AG04450 (cell line): ENCODE data around the gene CCDC91. TPM values are rescaled to one million over a fixed set of nuclear protein-coding genes. Genes with fewer than 3 reads are reported as not detected.

Experiments used
- CTCF ChIA-PET: fragments of 300-600, 350-600 bp; formaldehyde crosslinking; extraction: SDS; loops from one replicate; lab custom pipeline; 2022; ENCODE audit warnings: antibody characterized with exemption, inconsistent platforms; lab: Charles Lee
- POLR2A ChIA-PET: fragments of 350-600 bp; formaldehyde crosslinking; extraction: SDS; loops from one replicate; lab custom pipeline; 2021; ENCODE audit warnings: antibody characterized with exemption, inconsistent platforms; lab: Yijun Ruan, JAX
- DNase-seq: peaks from one replicate; pipeline ENCODE4 v3.0.0-alpha.2; 2011; ENCODE audit warnings: low read depth, low spot score
- H3K27ac ChIP-seq: one replicate; pipeline ENCODE4 v1.5.1; 2012; ENCODE audit warnings: low read depth, low read length, control low read depth
- H3K27me3 ChIP-seq: one replicate; pipeline ENCODE4 v1.6.0; 2012; ENCODE audit warnings: low read length; ENCODE audit not compliant: control insufficient read depth, insufficient read depth
- H3K4me3 ChIP-seq: 2 replicates; pipeline ENCODE4 v1.5.1; 2011; ENCODE audit warnings: mild to moderate bottlenecking, low read depth, low read length, control low read depth
- H3K9me3 ChIP-seq: 2 replicates; pipeline ENCODE4 v1.5.1; 2012; ENCODE audit warnings: low read length; ENCODE audit not compliant: control insufficient read depth, insufficient read depth
- CTCF ChIP-seq: IDR thresholded peaks from 2 replicates; pipeline ENCODE4 v1.5.1; 2011; ENCODE audit warnings: low read depth, low read length, control low read depth, inconsistent platforms
- polyA plus RNA-seq: library from polyadenylated mRNA; depleted of rRNA; stranded (reverse); fragments of >200 nt; gene quantifications from 2 replicates; pipeline ENCODE4 v1.2.3, GENCODE V29; 2011

Gene CCDC91
- polyA plus RNA-seq, 1 experiment: 21.0 TPM

GRCh38 chr12:28223858-28224257, 33.6 kb downstream of the CCDC91 start:
- H3K4me3 ChIP-seq: no peak overlapping the region
- DNase-seq: no peak
- H3K27me3 ChIP-seq: no peaks in the 10 kb centered on the region
- POLR2A ChIA-PET: no interaction called here
- TF ChIP-seq CTCF: no peak
- no peaks in the 10 kb centered on the region for H3K9me3 ChIP-seq
- CTCF ChIA-PET: interaction anchor here (0.8 kb wide), 1 partner anchor 9 kb away, joined by 3 read pairs; no protein-coding TSS in a partner anchor
- no peak overlapping the region for H3K27ac ChIP-seq

GRCh38 chr12:28226705-28227104, 36.4 kb downstream of the CCDC91 start:
- H3K4me3 ChIP-seq: no peak overlapping the region
- no peak for TF ChIP-seq CTCF
- ChIA-PET POLR2A (no interaction called here), CTCF (no interaction called here)
- H3K27me3 ChIP-seq: no peaks in the 10 kb centered on the region
- no peak for DNase-seq
- H3K27ac ChIP-seq: no peak overlapping the region
- H3K9me3 ChIP-seq: no peaks in the 10 kb centered on the region

GRCh38 chr12:28227251-28227650, 37.0 kb downstream of the CCDC91 start:
- TF ChIP-seq CTCF: no peak
- H3K27ac ChIP-seq: no peak overlapping the region
- ChIA-PET CTCF (no interaction called here), POLR2A (no interaction called here)
- H3K9me3 ChIP-seq: no peaks in the 10 kb centered on the region
- no peak for DNase-seq
- H3K27me3 ChIP-seq: no peaks in the 10 kb centered on the region
- no peak overlapping the region for H3K4me3 ChIP-seq

GRCh38 chr12:28231248-28231647, 41.0 kb downstream of the CCDC91 start:
- no peak for DNase-seq
- Histone ChIP-seq H3K4me3 (no peak overlapping the region), H3K9me3 (no peaks in the 10 kb centered on the region), H3K27me3 (no peaks in the 10 kb centered on the region), H3K27ac (no peak overlapping the region)
- no peak for TF ChIP-seq CTCF
- POLR2A ChIA-PET: no interaction called here
- CTCF ChIA-PET: no interaction called here

DNA sequence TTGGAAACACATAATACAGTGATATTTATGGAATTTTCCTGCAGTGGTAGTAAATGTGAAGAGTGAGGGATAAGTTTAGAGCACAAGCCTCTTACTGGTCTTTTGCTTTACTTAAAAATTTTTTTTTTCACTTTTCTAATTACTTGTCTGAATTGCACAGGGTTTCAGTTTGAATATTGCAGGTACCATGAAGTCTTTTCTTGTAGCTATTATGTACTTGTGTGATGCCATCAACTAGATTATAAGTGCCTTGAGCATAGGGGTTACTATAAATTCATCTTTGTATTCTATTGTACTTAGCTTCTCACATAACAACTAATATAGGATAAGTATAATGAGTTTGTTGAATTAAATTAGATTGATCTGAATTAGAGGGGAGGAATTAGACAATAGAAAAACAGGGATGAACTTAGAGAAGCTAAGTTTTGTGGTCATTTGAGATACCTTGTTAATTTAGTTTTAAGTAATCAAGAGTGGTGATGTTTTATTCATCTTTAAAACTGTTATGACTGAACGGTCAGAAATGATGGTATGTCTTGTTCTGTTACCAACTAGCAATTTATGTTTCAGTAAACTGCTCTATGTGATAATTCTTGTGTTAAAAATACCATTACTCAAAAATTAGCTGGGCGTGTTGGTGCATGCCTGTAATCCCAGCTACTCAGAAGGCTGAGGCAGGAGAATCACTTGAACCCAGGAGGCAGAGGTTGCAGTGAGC, 42.1 kb downstream of the CCDC91 start:
- Histone ChIP-seq H3K4me3 (no peak overlapping the region), H3K27me3 (no peaks in the 10 kb centered on the region), H3K27ac (no peak overlapping the region), H3K9me3 (no peaks in the 10 kb centered on the region)
- no peak for TF ChIP-seq CTCF
- CTCF ChIA-PET: no interaction called here
- POLR2A ChIA-PET: interaction anchor here (0.7 kb wide), 1 partner anchor 186 kb away, joined by 8 read pairs; no protein-coding TSS in a partner anchor
- DNase-seq: no peak
